Activated naive CD4-positive, alpha-beta T cell treated with Interleukin-2 at 50 U/mL for 16 hours (primary cell): ENCODE measurements around the gene ERAP2.
A peak's percentile ranks its signal among the peaks of the same experiment; 100 is the strongest.
"Not testable (repeated sequence)": the region's sequence is repeated elsewhere in the genome, so short reads cannot be mapped to it uniquely, and the experiment has no call there.

Source experiments
- DNase-seq: peaks from one replicate; pipeline ENCODE4 v3.0.0-alpha.2; 2020

ERAP2 gene

DNA sequence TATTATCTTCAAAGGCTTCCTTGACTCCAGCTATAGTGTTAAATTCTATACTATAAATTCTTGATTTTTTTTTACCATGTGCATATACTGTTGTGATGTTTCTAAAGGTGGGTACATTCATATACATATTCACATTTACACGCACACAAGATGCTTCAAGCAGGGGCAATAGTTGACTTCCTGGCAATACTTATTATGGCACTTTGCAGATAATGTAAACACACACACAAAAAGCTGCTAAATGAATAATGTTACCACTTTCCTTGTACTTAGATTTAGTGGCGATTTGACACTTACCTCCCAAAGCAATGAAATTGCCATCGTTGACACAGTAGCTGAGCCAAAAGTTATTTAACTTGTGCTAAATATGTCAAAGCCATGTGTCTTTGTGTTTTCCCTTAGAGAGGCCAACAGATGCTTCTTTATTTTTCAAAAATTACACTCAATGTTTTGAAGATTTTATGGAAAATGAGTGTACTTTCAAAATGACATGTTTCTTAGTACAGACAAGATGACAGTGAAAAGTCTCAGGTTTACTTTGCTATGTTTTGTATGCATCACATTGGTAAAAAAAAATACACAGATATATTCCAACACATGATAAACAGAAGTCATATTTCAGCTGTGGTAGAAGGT, 12.2 kb upstream of the ERAP2 start:
- no peak for DNase-seq

GRCh38 chr5:96864922-96865530, 11.3 kb upstream of the ERAP2 start:
- no peak for DNase-seq

DNA sequence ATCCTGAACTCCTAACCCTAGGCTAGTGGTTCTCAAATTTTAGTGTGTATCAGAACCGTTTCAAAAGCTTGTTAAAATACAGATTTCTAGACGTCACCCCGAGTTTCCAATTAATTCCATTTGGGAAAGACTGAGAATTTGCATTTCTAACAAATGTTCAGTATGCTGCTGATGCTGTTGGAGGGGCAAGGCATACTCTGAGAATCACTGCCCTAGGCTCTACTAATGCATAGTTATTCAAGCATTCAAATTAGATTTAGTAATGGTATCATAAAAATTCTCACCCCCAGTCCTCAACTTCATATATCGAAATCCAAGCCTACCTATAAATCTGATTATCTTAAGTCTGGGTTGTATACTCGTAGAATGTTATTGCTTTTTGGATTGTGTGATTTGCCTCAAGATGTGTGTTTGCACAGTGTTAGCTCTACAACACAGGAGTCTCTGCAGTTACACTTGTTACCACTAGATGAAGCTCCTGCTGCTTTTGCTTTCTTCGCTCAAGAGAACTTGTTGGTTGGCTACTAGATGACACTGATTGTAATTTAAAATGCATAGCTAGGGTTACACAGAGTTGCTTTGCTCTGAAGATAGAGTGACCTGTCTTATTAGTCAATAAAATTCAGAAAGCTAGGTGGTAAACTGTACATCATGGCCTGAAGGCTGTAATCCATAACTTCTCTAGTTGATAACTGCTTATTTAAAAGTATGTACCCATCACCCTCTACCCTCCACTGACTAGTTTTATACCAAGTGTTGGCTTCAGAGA, 7.5 kb upstream of the ERAP2 start:
- DNase-seq: no peak

GRCh38 chr5:96869372-96869641, 7.0 kb upstream of the ERAP2 start:
- DNase-seq: no peak

- no peak for DNase-seq
These were observed 5.9 kb upstream of the ERAP2 start for GRCh38 chr5:96870094-96871026.

DNA sequence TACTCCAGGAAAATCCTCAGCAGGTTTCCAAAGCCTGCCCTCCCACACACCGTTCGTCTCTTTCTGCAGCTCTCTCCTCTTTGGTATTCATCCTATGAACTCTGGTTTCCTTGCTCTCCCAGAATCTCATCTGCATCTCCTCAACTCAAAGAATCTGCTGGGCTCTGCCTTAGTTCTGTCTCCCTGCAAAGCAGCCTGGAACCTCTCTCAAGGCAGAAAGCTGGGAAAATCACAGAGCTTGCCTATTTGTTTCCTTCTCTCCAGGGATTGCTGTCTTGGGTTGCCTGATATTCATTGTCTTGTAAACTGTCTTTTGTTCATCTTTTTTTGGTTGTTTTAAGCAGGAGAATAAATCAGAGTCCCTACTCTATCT, 5.3 kb upstream of the ERAP2 start:
- DNase-seq: no peak

GRCh38 chr5:96871686-96872085, 4.6 kb upstream of the ERAP2 start:
- no peak for DNase-seq

DNA sequence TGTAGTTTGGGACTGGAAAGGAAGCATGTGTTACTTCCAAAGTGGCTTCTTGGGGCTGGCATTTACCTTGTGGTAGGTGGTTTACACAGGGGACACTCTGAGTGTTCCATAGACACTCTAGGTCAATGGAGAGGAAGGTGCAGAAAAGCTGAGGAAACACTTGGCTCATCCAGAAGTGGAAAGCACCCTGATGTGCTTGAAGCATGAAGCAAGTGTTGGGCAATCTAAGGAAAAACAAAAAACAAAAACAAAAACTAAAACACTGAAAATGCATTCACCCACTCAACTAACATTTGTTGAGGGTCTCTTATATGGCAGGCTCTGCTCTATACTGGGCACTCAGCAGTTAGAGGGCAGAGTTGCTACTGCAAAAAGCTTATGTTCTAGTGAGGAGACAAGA, 2.9 kb upstream of the ERAP2 start:
- DNase-seq: no peak

GRCh38 chr5:96874631-96875030, 1.7 kb upstream of the ERAP2 start:
- no peak for DNase-seq

DNA sequence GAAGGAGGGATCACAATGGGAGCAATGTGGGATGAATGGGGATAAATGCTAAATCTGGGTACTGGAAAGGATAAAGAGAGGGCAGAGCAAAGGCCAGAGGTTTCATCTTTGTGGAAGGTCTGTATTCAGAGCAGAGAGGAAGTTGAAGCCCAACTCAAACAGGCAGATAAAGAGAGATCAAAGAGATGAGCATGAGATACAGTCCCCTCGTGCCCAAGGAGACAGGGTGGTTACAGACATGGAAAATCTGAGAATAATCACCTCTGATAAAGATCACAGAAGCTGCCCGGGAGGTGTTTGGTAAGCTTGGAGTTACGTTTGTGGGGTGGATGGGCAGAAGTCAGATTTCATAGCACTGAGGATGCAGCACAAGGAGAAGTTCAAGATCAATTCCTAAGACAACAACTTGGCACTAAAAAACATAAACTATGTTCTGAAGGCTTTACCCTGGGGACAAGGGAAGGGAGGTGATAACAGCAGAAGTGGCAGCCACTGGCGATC, 459 bp upstream of the ERAP2 start:
- peak; percentile 25 for DNase-seq

GRCh38 chr5:96876977-96877469, 723 bp downstream of the ERAP2 start:
- not testable (repeated sequence) for DNase-seq

DNA sequence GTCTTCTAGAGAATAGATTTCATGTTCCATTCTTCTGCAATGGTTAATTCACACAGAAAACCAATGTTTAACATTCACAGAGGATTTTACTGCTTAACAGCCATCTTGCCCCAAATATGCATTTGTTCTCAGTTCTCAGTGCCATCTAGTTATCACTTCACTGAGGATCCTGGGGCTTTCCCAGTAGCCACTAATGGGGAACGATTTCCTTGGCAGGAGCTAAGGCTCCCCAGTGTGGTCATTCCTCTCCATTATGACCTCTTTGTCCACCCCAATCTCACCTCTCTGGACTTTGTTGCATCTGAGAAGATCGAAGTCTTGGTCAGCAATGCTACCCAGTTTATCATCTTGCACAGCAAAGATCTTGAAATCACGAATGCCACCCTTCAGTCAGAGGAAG, 3.4 kb downstream of the ERAP2 start:
- no peak for DNase-seq

DNA sequence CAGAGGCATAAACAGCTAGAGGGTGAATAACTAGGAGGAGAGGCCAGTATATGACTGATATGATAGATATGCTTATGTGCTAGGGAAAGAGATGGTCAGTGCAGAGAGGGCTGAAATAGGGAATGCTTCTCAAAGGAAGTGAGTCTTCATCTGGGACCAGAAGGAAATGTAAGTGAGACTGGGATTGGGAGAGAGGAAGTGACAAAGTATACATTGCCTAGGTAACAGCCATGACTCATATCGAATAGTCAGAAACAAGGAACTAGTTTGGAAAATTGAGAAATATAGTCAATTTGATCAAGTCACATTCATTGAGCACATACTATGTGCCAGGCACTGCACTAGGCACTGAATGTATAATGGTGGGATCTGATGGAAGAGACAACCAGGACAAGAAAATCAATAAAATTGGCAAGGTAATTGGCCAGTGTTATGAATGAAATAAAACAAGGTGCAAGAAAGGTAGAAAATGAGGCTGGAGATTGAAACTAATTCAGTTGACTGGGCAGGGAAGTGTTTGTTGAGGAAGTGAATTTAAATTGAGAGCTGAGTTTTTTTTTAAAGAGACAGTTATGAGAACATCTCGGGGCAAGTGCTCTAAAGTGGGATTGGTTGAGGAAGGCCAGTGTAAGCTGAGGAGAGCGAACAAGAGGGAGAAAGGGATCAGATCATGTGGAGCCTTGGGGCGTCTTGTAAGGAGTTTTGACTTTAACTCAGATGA, 4.3 kb downstream of the ERAP2 start:
- no peak for DNase-seq

DNA sequence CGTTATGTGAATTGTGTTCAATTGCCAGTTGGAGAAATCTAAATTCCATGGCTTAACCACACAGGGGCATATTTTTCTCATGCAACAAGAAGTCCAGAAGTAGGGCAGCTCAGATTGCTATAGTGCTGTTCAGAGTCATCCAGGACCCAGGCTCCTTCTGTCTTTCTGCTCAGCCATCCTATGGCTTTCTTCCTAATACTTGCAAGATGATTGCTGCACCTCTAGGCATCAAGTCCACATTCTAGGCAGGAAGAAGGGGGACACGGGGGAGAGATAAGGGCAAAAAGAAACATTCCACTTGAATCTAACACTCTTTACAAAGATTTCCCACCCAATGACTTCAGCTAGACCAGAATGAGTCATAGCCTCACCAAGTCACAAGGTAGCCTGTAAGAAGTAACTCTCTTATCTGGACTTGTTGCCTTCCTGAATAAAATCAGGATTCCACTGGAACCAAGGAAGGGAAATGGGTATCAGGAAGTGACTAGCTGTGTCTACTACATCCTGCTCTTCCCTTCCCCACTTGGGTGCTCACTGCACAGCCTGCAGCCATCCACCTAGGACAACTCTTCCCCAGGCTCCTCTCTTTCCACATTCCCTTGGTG, 5.3 kb downstream of the ERAP2 start:
- no peak for DNase-seq

DNA sequence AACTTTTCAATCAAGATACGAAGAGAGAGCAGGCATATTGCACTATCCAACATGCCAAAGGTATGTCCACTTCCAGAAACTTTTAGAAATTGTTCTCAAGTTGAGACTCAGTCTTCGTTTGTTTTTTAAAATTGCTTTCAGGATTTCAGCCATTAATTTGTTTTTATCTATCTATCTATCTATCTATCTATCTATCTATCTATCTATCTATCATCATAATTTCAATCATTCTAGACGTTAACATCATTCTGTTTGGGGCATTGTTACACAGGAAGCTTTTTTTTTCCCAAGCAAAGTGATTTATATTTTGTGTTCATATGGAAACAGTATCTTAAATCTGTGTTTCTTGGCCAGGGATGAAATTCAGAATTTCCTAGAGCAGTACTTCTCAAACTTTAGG, 7.6 kb downstream of the ERAP2 start:
- no peak for DNase-seq

DNA sequence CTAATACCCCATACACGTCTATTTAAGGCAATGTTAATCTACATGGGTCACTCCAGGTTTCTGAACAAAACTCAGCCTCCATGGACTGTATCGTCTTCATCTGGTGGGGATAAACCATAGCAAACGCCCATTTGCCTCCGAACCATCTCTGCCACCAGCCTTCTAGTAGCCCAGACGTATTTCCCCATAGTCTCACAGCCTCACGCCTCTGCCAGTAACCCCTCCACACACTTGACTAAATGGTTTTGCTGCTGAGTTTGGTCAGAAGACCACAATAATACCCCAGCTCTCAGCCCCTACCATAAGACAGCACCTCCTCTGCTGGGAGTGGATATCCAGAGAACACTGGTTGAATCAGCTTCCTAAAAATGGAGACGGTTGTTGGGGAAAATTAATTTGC, 8.7 kb downstream of the ERAP2 start:
- no peak for DNase-seq

GRCh38 chr5:96885518-96886338, 9.4 kb downstream of the ERAP2 start:
- DNase-seq: peak; percentile 31

GRCh38 chr5:96893342-96893741, 17.0 kb downstream of the ERAP2 start:
- no peak for DNase-seq

DNA sequence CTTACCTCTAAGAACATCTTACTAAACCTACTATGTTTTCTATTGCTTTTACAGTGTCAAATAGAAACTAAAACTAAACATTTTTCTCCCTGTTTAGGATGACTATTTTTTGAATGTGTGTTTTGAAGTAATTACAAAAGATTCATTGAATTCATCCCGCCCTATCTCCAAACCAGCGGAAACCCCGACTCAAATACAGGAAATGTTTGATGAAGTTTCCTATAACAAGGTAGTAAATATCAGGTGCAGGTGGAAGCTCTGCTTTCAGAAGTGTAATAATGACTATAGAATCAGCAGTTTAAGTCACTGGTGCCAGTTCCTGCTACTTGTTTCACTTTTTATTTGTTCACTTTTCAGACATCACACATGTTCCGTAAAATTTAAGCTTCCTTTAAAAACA, 20.0 kb downstream of the ERAP2 start:
- DNase-seq: peak; percentile 47

- peak; percentile 18 for DNase-seq
These were observed 20.5 kb downstream of the ERAP2 start for GRCh38 chr5:96896806-96897205.

GRCh38 chr5:96901384-96901783, 25.1 kb downstream of the ERAP2 start:
- DNase-seq: no peak
